HFFc6 (cell line): ENCODE data around the gene ADCY9. TPM values are rescaled to one million over a fixed set of nuclear protein-coding genes. Genes with fewer than 3 reads are reported as not detected.
A peak's percentile ranks its signal among the peaks of the same experiment; 100 is the strongest.

Source experiments
- DNase-seq: peaks from one replicate; pipeline ENCODE4 v3.0.0-alpha.2; 2018
- H3K27ac Mint-ChIP-seq: 2 replicates; pipeline ENCODE4 v1.8.0; 2020; ENCODE audit warnings: mild to moderate bottlenecking, mixed read lengths
- H3K27me3 Mint-ChIP-seq: 2 replicates; pipeline ENCODE4 v1.8.0; 2021; ENCODE audit warnings: mild to moderate bottlenecking, moderate library complexity, mixed read lengths; ENCODE audit not compliant: insufficient read depth
- H3K36me3 Mint-ChIP-seq: 2 replicates; pipeline ENCODE4 v1.8.0; 2021; ENCODE audit warnings: low read depth, mixed read lengths
- H3K4me1 Mint-ChIP-seq: 2 replicates; pipeline ENCODE4 v1.8.0; 2020; ENCODE audit warnings: low read depth, mixed read lengths
- H3K4me3 Mint-ChIP-seq: 2 replicates; pipeline ENCODE4 v1.8.0; 2020; ENCODE audit warnings: mild to moderate bottlenecking, moderate library complexity, mixed read lengths
- H3K9me3 Mint-ChIP-seq: 2 replicates; pipeline ENCODE4 v1.8.0; 2020; ENCODE audit warnings: mild to moderate bottlenecking, mixed read lengths
- total RNA-seq, 6 experiments: library from RNA; stranded (reverse); fragmentation: NEBNext Ultra II Directional; extraction: Animal tissue kit (Norgen Biotek cat#: 25700); gene quantifications; 2 replicates in 1 of 6; 3 replicates in 5 of 6; pipeline ENCODE4 v1.2.3, GENCODE V29; 2021
- TF ChIP-seq, protein P1 (sequence below): fragments of 200-600 bp; sonication (generic); IDR thresholded peaks from 2 replicates; pipeline ENCODE4 v1.5.0; 2021; ENCODE audit warnings: antibody characterized with exemption, mild to moderate bottlenecking

ADCY9 gene
- total RNA-seq, 6 experiments from 2014 or later: 20.8 to 24.8 (median 22.6) TPM

DNA sequence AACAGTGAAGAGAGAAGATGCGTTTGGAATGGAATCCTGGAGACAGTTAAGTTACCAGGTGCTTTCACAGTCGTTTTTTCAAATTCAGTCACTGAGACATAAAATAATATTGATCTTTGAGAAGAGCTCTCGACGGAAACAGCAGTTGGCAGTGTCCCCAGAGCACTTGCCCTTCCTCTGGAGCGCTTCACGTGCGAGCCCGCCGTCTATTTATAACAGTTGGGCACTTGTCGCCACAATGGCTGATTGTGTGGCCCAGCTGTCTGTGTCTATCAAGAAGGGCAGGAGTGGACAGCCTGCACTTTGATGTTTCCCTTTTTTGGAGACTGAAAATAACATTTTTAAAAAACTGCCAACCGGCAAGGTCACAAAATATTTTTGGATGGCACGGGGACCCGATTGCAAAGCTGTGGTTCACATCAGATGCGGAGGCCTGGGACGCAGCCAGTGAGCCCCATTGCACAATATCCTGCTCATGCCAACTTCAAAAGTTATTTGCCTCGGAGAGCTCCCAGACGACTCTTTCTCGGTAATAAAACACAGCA is 62.9 kb downstream of the ADCY9 start:
- H3K27ac Mint-ChIP-seq: peak overlapping the region; percentile 90
- peaks cover 3% of the 10 kb centered on the region for H3K27me3 Mint-ChIP-seq
- TF ChIP-seq, protein P1, sequence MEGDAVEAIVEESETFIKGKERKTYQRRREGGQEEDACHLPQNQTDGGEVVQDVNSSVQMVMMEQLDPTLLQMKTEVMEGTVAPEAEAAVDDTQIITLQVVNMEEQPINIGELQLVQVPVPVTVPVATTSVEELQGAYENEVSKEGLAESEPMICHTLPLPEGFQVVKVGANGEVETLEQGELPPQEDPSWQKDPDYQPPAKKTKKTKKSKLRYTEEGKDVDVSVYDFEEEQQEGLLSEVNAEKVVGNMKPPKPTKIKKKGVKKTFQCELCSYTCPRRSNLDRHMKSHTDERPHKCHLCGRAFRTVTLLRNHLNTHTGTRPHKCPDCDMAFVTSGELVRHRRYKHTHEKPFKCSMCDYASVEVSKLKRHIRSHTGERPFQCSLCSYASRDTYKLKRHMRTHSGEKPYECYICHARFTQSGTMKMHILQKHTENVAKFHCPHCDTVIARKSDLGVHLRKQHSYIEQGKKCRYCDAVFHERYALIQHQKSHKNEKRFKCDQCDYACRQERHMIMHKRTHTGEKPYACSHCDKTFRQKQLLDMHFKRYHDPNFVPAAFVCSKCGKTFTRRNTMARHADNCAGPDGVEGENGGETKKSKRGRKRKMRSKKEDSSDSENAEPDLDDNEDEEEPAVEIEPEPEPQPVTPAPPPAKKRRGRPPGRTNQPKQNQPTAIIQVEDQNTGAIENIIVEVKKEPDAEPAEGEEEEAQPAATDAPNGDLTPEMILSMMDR: no peak
- H3K9me3 Mint-ChIP-seq: no peaks in the 10 kb centered on the region
- DNase-seq: no peak
- H3K4me1 Mint-ChIP-seq: peaks cover 62% of the 10 kb centered on the region
- peaks cover 10% of the 10 kb centered on the region for H3K36me3 Mint-ChIP-seq
- peak overlapping the region; percentile 79 for H3K4me3 Mint-ChIP-seq

DNA sequence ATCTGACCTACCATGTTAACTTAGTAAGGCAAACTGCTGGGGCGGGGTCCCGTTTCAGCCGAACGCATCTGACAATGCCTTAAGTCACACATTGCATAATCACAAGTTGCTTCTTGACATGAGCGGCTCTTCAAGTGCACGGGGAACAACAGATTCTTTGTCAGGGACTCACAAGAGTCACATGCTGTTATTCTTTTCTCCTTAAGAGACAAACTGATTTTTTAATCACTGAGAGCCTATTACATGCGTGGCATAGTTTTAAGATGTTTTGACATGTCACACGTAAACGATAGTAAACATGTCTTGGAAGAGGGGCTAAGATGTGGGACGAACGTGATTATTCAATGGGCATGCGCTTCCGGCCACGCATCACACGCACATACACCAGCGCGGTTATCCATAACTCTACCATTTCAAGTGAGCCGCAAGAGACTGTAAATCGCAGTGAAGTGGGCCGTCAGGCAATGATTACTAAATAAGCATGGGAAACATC is 63.4 kb downstream of the ADCY9 start:
- peak; percentile 71 for DNase-seq
- Mint-ChIP-seq H3K4me3 (peak overlapping the region; percentile 79), H3K27me3 (peaks cover 3% of the 10 kb centered on the region), H3K4me1 (peaks cover 61% of the 10 kb centered on the region), H3K9me3 (no peaks in the 10 kb centered on the region), H3K36me3 (peaks cover 10% of the 10 kb centered on the region; the same call in 1 of the 2 replicates), H3K27ac (peak overlapping the region; percentile 90)
- TF ChIP-seq, protein P1: no peak

DNA sequence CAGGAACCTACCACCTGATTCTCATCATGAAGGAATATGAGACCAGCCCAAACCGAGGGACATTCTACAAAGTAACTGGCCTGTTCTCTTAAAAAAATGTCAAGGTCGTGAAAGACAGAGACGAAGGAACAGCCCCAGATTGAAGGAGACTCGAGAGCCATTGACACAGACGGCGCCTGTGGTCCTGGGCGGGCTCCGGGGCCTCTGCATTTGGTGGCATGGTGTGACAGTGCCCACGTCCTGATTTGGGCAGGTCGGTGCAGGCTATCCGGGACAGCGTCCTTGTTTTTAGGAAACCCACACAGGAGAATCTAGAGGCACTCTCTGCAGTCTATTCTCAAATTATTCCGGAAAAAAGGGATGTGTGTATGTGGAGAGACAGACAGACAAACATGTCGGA is 64.1 kb downstream of the ADCY9 start:
- Mint-ChIP-seq H3K4me1 (peaks cover 54% of the 10 kb centered on the region), H3K9me3 (no peaks in the 10 kb centered on the region), H3K27ac (peak overlapping the region; percentile 90; the same call in 1 of the 2 replicates), H3K36me3 (peaks cover 10% of the 10 kb centered on the region; the same call in 1 of the 2 replicates), H3K4me3 (peak overlapping the region; percentile 79), H3K27me3 (peaks cover 1% of the 10 kb centered on the region)
- TF ChIP-seq, protein P1: no peak
- DNase-seq: no peak

DNA sequence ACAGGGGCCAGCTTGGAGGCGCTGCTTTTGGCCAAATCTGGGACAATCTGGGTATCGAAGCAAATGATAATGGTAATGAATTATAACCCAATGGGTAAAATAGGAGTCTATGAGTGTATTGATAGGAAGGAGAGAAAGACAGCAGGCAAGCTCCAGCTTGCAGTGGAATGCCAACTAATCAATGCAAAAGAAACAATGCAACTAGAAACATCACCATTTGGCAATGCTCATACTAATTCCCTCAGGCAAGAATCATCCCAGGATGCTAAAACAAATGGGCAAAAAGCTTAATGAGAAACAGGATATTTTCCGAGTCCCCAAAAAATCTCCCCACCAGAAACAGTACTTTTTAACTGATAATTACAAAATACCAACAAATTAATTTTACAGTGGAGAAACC is 64.7 kb downstream of the ADCY9 start:
- H3K4me1 Mint-ChIP-seq: peaks cover 48% of the 10 kb centered on the region
- H3K9me3 Mint-ChIP-seq: no peaks in the 10 kb centered on the region
- peak; percentile 2 for DNase-seq

DNA sequence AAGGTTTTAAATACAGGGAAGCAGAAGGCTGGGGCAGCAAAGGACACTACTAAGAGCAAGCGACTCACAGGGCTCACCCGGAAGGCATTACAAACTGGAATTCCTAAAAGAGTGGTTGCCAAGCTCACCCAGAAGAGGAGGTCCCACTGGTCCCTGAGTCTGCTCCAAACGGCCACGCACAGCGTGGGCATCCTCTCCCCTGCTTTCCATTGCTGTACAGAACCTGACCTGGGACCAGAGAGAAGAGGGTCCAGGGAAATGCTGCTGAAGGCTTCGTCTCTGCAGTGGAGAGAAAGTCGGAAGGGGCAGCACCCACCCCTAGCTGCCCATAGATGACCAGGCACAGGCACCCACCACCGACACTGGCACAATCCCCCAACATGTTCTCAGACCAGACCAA is 67.2 kb downstream of the ADCY9 start:
- TF ChIP-seq, protein P1: no peak
- Mint-ChIP-seq H3K27ac (no peak overlapping the region), H3K4me3 (no peak overlapping the region), H3K36me3 (peaks cover 14% of the 10 kb centered on the region; the same call in 1 of the 2 replicates), H3K4me1 (peaks cover 47% of the 10 kb centered on the region), H3K9me3 (no peaks in the 10 kb centered on the region), H3K27me3 (peaks cover 1% of the 10 kb centered on the region)
- no peak for DNase-seq

More for the DNA sequence above, 64.7 kb downstream of the ADCY9 start:
- TF ChIP-seq, protein P1: no peak
- Mint-ChIP-seq H3K36me3 (peaks cover 10% of the 10 kb centered on the region; the same call in 1 of the 2 replicates), H3K4me3 (peak overlapping the region; percentile 79; the same call in 1 of the 2 replicates), H3K27ac (peak overlapping the region; percentile 90), H3K27me3 (peaks cover 1% of the 10 kb centered on the region)
